Hepatocyte (in vitro differentiated cells): Measurements from ENCODE around the gene ZKSCAN1. TPM values are rescaled to one million over a fixed set of nuclear protein-coding genes. Genes with fewer than 3 reads are reported as not detected.

Experiments
- DNase-seq: peaks from one replicate; pipeline ENCODE4 v3.0.0-alpha.2; 2016; ENCODE audit warnings: low spot score
- H2AFZ ChIP-seq: fragments of 200-600 bp; sonication (generic); 2 replicates; pipeline ENCODE4 v1.6.0; 2016; ENCODE audit warnings: antibody characterized with exemption, mild to moderate bottlenecking
- H3K27ac ChIP-seq: fragments of 200-600 bp; sonication (generic); 2 replicates; pipeline ENCODE4 v1.5.1; 2016; ENCODE audit warnings: mild to moderate bottlenecking
- H3K27me3 ChIP-seq: fragments of 200-600 bp; sonication (generic); 2 replicates; pipeline ENCODE4 v1.6.1; 2016
- H3K36me3 ChIP-seq: fragments of 200-600 bp; sonication (generic); replicated peaks from 2 replicates; pipeline ENCODE4 v1.5.1; 2016; ENCODE audit warnings: low read depth; ENCODE audit not compliant: insufficient read depth
- H3K4me1 ChIP-seq: fragments of 200-600 bp; sonication (generic); 2 replicates; pipeline ENCODE4 v1.5.1; 2016; ENCODE audit warnings: mild to moderate bottlenecking, moderate library complexity; ENCODE audit not compliant: insufficient read depth
- H3K4me2 ChIP-seq: fragments of 200-600 bp; sonication (generic); 2 replicates; pipeline ENCODE4 v1.6.0; 2016
- H3K4me3 ChIP-seq: fragments of 200-600 bp; sonication (generic); 2 replicates; pipeline ENCODE4 v1.5.1; 2016; ENCODE audit warnings: mild to moderate bottlenecking
- H3K79me2 ChIP-seq: fragments of 200-600 bp; sonication (generic); 2 replicates; pipeline ENCODE4 v1.6.0; 2017; ENCODE audit warnings: mild to moderate bottlenecking
- H3K9me2 ChIP-seq: fragments of 200-600 bp; sonication (generic); replicated peaks from 2 replicates; pipeline ENCODE4 v1.6.0; 2017; ENCODE audit warnings: mild to moderate bottlenecking; ENCODE audit not compliant: insufficient read depth
- H3K9me3 ChIP-seq: fragments of 200-600 bp; sonication (generic); 2 replicates; pipeline ENCODE4 v1.5.1; 2016; ENCODE audit warnings: low read depth, mild to moderate bottlenecking
- H4K20me1 ChIP-seq: fragments of 200-600 bp; sonication (generic); 2 replicates; pipeline ENCODE4 v1.6.0; 2016; ENCODE audit warnings: mild to moderate bottlenecking; ENCODE audit not compliant: insufficient read depth, poor library complexity, severe bottlenecking
- EZH2 ChIP-seq: fragments of 200-600 bp; sonication (generic); IDR thresholded peaks from 2 replicates; pipeline ENCODE4 v1.6.1; 2016; ENCODE audit warnings: antibody characterized with exemption, mild to moderate bottlenecking, borderline replicate concordance
- EZH2phosphoT487 ChIP-seq: fragments of 200-600 bp; sonication (generic); IDR thresholded peaks from one replicate; pipeline ENCODE4 v1.6.1; 2018; ENCODE audit warnings: antibody characterized with exemption, mild to moderate bottlenecking, low read depth, moderate library complexity; ENCODE audit not compliant: unreplicated experiment, severe bottlenecking
- WGBS: methylation state at CpG from one replicate; pipeline ENCODE4 v1.1.6; 2016; ENCODE audit warnings: low lambda C conversion rate; ENCODE audit errors: missing lambda C conversion rate; 5-methylcytosine and 5-hydroxymethylcytosine counted together
- polyA plus RNA-seq: library from polyadenylated mRNA; unstranded; fragments of >200 nt; fragmentation: Nextera tagmentation; extraction: Ambion mirVana; gene quantifications from 2 replicates; pipeline ENCODE4 v1.2.1, GENCODE V29; 2016
- total RNA-seq: library from RNA; depleted of rRNA; stranded (reverse); fragments of >200 nt; gene quantifications from 2 replicates; pipeline ENCODE4 v1.2.3, GENCODE V29; 2014
- TF ChIP-seq, protein P1 (sequence below): fragments of 200-600 bp; sonication (generic); IDR thresholded peaks from 2 replicates; pipeline ENCODE4 v1.5.1; 2016; ENCODE audit warnings: antibody characterized with exemption, mild to moderate bottlenecking; ENCODE audit not compliant: poor library complexity

Gene ZKSCAN1
- total and polyA plus RNA-seq, 2 experiments from 2014 or later: 27.0 to 44.0 TPM

DNA sequence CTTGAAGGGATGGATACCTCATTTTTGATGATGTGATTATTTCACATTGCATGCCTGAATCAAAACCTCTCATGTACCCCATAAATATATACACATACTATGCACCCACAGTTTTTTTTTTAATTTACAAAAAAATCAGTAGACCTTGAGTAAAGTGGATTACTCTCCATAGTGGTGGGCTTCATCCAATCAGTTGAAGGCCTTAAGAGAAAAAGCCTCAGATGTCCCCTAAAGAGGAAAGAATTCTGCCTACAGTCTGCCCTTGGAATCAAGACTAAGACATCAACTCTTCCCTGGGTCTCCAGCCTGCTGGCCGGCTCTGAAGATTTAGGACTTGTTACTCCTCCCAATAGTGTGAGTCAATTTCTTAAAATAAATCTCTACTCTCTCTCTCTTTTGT is 40.7 kb upstream of the ZKSCAN1 start:
- H3K27me3 ChIP-seq: no peaks in the 10 kb centered on the region
- H3K4me1 ChIP-seq: no peaks in the 10 kb centered on the region
- H3K4me3 ChIP-seq: no peak overlapping the region
- no peak overlapping the region for H3K4me2 ChIP-seq
- no peak overlapping the region for H2AFZ ChIP-seq
- no peaks in the 10 kb centered on the region for H3K9me3 ChIP-seq
- DNase-seq: no peak
- no peaks in the 10 kb centered on the region for H3K9me2 ChIP-seq
- H3K36me3 ChIP-seq: no peaks in the 10 kb centered on the region
- no peak for TF ChIP-seq EZH2
- no peak for TF ChIP-seq EZH2phosphoT487
- TF ChIP-seq, protein P1, sequence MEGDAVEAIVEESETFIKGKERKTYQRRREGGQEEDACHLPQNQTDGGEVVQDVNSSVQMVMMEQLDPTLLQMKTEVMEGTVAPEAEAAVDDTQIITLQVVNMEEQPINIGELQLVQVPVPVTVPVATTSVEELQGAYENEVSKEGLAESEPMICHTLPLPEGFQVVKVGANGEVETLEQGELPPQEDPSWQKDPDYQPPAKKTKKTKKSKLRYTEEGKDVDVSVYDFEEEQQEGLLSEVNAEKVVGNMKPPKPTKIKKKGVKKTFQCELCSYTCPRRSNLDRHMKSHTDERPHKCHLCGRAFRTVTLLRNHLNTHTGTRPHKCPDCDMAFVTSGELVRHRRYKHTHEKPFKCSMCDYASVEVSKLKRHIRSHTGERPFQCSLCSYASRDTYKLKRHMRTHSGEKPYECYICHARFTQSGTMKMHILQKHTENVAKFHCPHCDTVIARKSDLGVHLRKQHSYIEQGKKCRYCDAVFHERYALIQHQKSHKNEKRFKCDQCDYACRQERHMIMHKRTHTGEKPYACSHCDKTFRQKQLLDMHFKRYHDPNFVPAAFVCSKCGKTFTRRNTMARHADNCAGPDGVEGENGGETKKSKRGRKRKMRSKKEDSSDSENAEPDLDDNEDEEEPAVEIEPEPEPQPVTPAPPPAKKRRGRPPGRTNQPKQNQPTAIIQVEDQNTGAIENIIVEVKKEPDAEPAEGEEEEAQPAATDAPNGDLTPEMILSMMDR: no peak
- H3K79me2 ChIP-seq: no peaks in the 10 kb centered on the region
- no peak overlapping the region for H3K27ac ChIP-seq
- no peaks in the 10 kb centered on the region for H4K20me1 ChIP-seq
- WGBS: 85% methylated on average over 1 of the region's 1 CpG

DNA sequence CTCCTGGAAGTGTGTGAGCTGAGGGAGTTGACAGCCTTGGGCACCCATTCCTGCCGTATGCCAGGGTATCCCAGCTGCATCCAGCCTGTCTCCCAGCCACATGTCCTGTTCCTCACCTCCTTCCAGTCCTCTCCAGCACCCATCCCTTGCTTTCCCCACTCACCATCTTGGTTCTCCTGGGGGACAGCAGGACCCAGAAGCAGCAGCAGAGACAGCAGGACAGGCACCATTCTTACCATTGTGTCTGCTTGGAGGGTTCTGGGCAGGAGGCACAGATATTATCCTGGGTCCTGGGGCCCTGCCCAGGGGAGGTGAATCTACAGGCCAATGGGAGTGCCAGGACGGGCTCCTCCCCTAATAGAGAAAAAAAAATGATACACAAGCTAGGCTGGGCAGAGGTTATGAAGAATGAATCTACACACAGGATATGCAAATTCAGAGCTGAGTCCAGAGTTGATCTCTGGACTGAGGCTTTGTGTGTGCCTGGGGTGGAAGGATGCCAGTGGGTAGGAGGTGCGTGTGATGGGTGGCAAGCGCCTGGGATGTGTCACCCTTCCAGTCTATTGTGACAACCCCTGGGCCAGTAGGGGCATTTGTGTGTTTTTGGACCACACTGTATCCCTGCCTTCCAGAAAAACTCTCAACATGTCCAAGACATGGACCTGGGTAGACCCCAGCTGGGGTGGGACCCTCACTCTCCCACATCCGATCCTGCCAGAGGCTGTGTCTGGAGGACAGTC is 39.4 kb upstream of the ZKSCAN1 start, which contains the start of gene AZGP1:
Gene AZGP1, minus strand, starts transcription at position 250 of the 740 bp plus-strand sequence. Its CDS starts 11 bp downstream, at position 239.
- H3K4me3 ChIP-seq: no peak within 1 kb of the TSS
- 82% methylated on average over 5 of the region's 5 CpGs for WGBS
- H3K27me3 ChIP-seq: no peaks in the 10 kb centered on the region
- peak; percentile 27 for DNase-seq
- no peaks in the 10 kb centered on the region for H3K9me3 ChIP-seq
- no peaks in the 10 kb centered on the region for H3K79me2 ChIP-seq
- no peak within 1 kb of the TSS for H2AFZ ChIP-seq
- no peak within 1 kb of the TSS for H3K4me2 ChIP-seq
- no peaks in the 10 kb centered on the region for H3K9me2 ChIP-seq
- no peaks in the 10 kb centered on the region for H3K36me3 ChIP-seq
- no peak within 1 kb of the TSS for H3K27ac ChIP-seq
- H4K20me1 ChIP-seq: no peaks in the 10 kb centered on the region
- TF ChIP-seq EZH2 (no peak), EZH2phosphoT487 (no peak)
- TF ChIP-seq, protein P1: no peak
- H3K4me1 ChIP-seq: no peaks in the 10 kb centered on the region

DNA sequence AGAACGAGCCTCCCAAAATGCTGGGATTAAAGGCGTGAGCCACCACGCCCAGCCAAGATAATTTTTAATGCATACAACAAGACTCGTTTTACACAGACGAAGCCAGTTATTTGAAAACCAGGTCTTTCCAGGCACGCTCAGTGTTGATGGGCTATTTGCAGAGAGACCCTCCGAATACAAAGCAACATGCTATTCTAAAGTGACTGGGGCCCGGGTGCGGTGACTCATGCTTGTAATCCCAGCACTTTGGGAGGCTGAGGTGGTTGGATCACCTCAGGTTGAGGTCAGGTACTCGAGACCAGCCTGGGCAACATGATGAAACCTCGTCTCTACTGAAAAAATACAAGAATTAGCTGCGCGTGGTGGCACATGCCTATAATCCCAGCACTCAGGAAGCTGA is 38.8 kb upstream of the ZKSCAN1 start:
- TF ChIP-seq, protein P1: no peak
- Histone ChIP-seq H3K4me3 (no peak overlapping the region), H3K9me2 (no peaks in the 10 kb centered on the region), H2AFZ (no peak overlapping the region), H4K20me1 (no peaks in the 10 kb centered on the region), H3K4me2 (no peak overlapping the region), H3K4me1 (no peaks in the 10 kb centered on the region), H3K27ac (no peak overlapping the region), H3K27me3 (no peaks in the 10 kb centered on the region), H3K79me2 (no peaks in the 10 kb centered on the region), H3K36me3 (no peaks in the 10 kb centered on the region), H3K9me3 (no peaks in the 10 kb centered on the region)
- DNase-seq: no peak
- WGBS: 81% methylated on average over 13 of the region's 13 CpGs
